ENCODE results near the gene ANKS1B.

ANKS1B gene

GRCh38 chr12:99906786-99907579 is 77.8 kb downstream of the ANKS1B start:
- Histone ChIP-seq H3K36me3 (ENCODE audit: insufficient read depth, low read length) (no peaks in the 10 kb centered on the region), H3K4me1 (ENCODE audit: insufficient read depth, low read length, severe bottlenecking) (no peaks in the 10 kb centered on the region), H3K9me3 (ENCODE audit: low read length) (no peaks in the 10 kb centered on the region), H3K79me2 (ENCODE audit: insufficient read depth, low read length) (no peaks in the 10 kb centered on the region), H3K4me2 (ENCODE audit: low read length) (no peak overlapping the region), H2AFZ (ENCODE audit: low read length) (no peak overlapping the region), H3K9me2 (ENCODE audit: low read depth, low read length) (no peaks in the 10 kb centered on the region), H4K20me1 (ENCODE audit: insufficient read depth, low read length) (no peaks in the 10 kb centered on the region), H3K9ac (ENCODE audit: low read length) (no peak overlapping the region), H3F3A (ENCODE audit: insufficient read depth, low read length) (no peaks in the 10 kb centered on the region), H3K27me3 (ENCODE audit: insufficient read depth, low read length) (no peaks in the 10 kb centered on the region), H3K4me3 (ENCODE audit: low read depth, low read length, poor library complexity, severe bottlenecking) (no peak overlapping the region), H3K27ac (ENCODE audit: low read depth, low read length, poor library complexity, severe bottlenecking) (no peak overlapping the region)
- TF ChIP-seq, protein P1, sequence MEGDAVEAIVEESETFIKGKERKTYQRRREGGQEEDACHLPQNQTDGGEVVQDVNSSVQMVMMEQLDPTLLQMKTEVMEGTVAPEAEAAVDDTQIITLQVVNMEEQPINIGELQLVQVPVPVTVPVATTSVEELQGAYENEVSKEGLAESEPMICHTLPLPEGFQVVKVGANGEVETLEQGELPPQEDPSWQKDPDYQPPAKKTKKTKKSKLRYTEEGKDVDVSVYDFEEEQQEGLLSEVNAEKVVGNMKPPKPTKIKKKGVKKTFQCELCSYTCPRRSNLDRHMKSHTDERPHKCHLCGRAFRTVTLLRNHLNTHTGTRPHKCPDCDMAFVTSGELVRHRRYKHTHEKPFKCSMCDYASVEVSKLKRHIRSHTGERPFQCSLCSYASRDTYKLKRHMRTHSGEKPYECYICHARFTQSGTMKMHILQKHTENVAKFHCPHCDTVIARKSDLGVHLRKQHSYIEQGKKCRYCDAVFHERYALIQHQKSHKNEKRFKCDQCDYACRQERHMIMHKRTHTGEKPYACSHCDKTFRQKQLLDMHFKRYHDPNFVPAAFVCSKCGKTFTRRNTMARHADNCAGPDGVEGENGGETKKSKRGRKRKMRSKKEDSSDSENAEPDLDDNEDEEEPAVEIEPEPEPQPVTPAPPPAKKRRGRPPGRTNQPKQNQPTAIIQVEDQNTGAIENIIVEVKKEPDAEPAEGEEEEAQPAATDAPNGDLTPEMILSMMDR (IDR thresholded peaks at IDR 0.05; ENCODE audit: low read length): no peak
- no peak for TF ChIP-seq EZH2 (IDR thresholded peaks at IDR 0.05; ENCODE audit: borderline replicate concordance, low read length)

DNA sequence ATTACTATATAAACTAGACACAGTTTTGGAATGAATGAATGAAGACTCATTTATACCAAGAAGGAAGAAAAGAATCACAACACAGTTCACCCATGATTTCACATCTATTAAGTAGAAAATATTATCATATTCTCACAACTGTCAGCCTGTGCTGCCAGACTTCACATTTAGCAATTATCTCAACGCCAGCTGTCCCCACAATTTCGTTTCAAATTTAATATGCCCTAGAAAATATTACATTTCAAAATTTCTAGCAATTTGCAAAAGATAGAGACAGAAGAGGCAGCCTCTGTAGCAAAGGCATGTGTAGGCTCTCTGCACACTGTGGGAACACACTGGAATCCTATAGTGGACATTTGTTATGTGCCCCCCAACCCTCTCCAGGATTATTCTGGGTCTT is 83.6 kb downstream of the ANKS1B start:
- Histone ChIP-seq H3K4me3 (ENCODE audit: low read depth, low read length, poor library complexity, severe bottlenecking) (no peak overlapping the region), H3K4me1 (ENCODE audit: insufficient read depth, low read length, severe bottlenecking) (no peaks in the 10 kb centered on the region), H4K20me1 (ENCODE audit: insufficient read depth, low read length) (no peaks in the 10 kb centered on the region), H3K9ac (ENCODE audit: low read length) (no peak overlapping the region), H3K79me2 (ENCODE audit: insufficient read depth, low read length) (no peaks in the 10 kb centered on the region), H3F3A (ENCODE audit: insufficient read depth, low read length) (no peaks in the 10 kb centered on the region), H3K27ac (ENCODE audit: low read depth, low read length, poor library complexity, severe bottlenecking) (no peak overlapping the region), H2AFZ (ENCODE audit: low read length) (no peak overlapping the region), H3K36me3 (ENCODE audit: insufficient read depth, low read length) (no peaks in the 10 kb centered on the region), H3K4me2 (ENCODE audit: low read length) (no peak overlapping the region), H3K9me3 (ENCODE audit: low read length) (no peaks in the 10 kb centered on the region), H3K27me3 (ENCODE audit: insufficient read depth, low read length) (no peaks in the 10 kb centered on the region), H3K9me2 (ENCODE audit: low read depth, low read length) (no peaks in the 10 kb centered on the region)
- TF ChIP-seq EZH2 (IDR thresholded peaks at IDR 0.05; ENCODE audit: borderline replicate concordance, low read length): no peak
- TF ChIP-seq, protein P1 (IDR thresholded peaks at IDR 0.05; ENCODE audit: low read length): no peak

DNA sequence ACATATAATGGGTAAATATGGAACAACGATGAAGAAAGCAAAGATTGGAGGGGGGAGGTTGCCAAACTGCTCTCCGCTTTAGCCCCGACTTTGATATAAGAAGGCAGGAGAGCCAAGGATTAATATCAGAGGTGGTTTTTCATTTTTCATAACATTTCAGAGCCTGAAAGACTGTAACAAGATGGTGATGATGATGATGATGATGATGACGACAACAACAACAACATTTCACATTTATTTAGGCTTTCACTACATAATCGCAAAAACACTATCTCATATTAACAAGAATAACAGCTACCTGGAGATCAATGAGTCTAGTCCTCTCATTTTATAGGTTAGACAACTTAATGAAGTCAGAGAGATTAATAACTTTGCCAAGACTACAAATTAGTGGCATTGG is 86.1 kb downstream of the ANKS1B start:
- Histone ChIP-seq H3F3A (ENCODE audit: insufficient read depth, low read length) (no peaks in the 10 kb centered on the region), H3K9ac (ENCODE audit: low read length) (no peak overlapping the region), H3K79me2 (ENCODE audit: insufficient read depth, low read length) (no peaks in the 10 kb centered on the region), H3K9me2 (ENCODE audit: low read depth, low read length) (no peaks in the 10 kb centered on the region), H2AFZ (ENCODE audit: low read length) (no peak overlapping the region), H3K36me3 (ENCODE audit: insufficient read depth, low read length) (no peaks in the 10 kb centered on the region), H3K27me3 (ENCODE audit: insufficient read depth, low read length) (no peaks in the 10 kb centered on the region), H3K4me1 (ENCODE audit: insufficient read depth, low read length, severe bottlenecking) (no peaks in the 10 kb centered on the region), H4K20me1 (ENCODE audit: insufficient read depth, low read length) (no peaks in the 10 kb centered on the region), H3K4me2 (ENCODE audit: low read length) (no peak overlapping the region), H3K4me3 (ENCODE audit: low read depth, low read length, poor library complexity, severe bottlenecking) (no peak overlapping the region), H3K9me3 (ENCODE audit: low read length) (no peaks in the 10 kb centered on the region), H3K27ac (ENCODE audit: low read depth, low read length, poor library complexity, severe bottlenecking) (no peak overlapping the region)
- TF ChIP-seq, protein P1 (IDR thresholded peaks at IDR 0.05; ENCODE audit: low read length): no peak
- TF ChIP-seq EZH2 (IDR thresholded peaks at IDR 0.05; ENCODE audit: borderline replicate concordance, low read length): no peak

All from OCI-LY1 (cell line).